ENCODE data around the gene TGFBR2.

GRCh38 chr3:30607032-30607833 lies 832 bp downstream of the TGFBR2 start:
- no peak for TF ChIP-seq CTCF (IDR thresholded peaks at IDR 0.05 in 8 of 11, conservative IDR thresholded peaks at IDR 0.05 in 3 of 11)
- TF ChIP-seq POLR2AphosphoS5 (IDR thresholded peaks at IDR 0.05) = peak; percentile 94 to 96 (median 95)
